GM13977 (cell line): ENCODE results near the gene SART3.
"Not testable (repeated sequence)": the region's sequence is repeated elsewhere in the genome, so short reads cannot be mapped to it uniquely, and the experiment has no call there.

Experiments used
- DNase-seq: peaks from one replicate; pipeline ENCODE4 v3.0.0; 2012; ENCODE audit warnings: low spot score
- CTCF ChIP-seq: IDR thresholded peaks from 2 replicates; pipeline ENCODE4 v1.5.1; 2012; ENCODE audit warnings: mild to moderate bottlenecking, control low read depth; ENCODE audit not compliant: insufficient read depth; ENCODE audit errors: extremely low read depth, missing control alignments
- in situ Hi-C: fragments of 300-500 bp; cut with MboI; formaldehyde crosslinking; loops from one replicate; pipeline ENCODE4 v1.12.0; 2022; ENCODE audit warnings: low sequenced_read_pairs, low pct_unique_long_range_greater_than_20kb, mixed read lengths, inconsistent platforms; ENCODE audit not compliant: unreplicated experiment

The SART3 gene

GRCh38 chr12:108578813-108579212 lies 17.8 kb upstream of the SART3 start:
- in situ Hi-C loops, result no loop called here
- no peak for DNase-seq
- TF ChIP-seq CTCF, result no peak

DNA sequence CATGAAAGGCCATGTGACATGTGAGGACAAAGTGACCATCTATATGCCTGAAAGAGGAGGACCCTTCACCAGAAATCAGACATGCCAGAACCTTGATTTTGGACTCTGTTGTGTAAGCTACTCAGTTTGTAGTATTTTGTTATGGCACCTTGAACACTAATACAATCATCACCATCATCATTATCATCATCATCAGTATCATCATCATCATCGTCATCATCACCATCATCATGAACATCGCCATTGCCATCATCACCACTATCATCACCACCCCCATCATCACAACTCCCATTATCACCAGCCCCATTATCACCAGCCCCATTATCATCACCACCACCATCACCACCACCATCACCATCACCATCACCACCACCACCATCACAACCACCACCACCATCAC lies 17.3 kb upstream of the SART3 start:
- TF ChIP-seq CTCF, result no peak
- DNase-seq, result no peak
- in situ Hi-C loops, result no loop called here

DNA sequence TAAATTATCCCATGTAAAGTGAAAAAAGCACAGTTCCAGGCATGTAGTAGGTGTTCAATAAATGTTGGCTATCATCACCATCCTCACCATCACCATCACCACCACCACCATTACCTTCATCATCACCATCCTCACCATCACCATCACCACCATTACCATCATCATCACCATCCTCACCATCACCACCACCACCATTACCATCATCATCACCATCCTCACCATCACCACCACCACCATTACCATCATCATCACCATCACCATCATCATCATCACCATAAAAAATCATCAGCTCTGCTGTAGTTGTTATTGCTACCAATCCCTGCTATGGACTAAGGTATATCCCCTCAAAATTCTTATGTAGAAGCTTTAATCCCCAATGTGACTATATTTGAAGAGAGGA lies 16.5 kb upstream of the SART3 start:
- in situ Hi-C loops, result no loop called here
- TF ChIP-seq CTCF, result no peak
- no peak for DNase-seq

- in situ Hi-C loops, result no loop called here
- no peak for DNase-seq
- TF ChIP-seq CTCF, result no peak
Observed at GRCh38 chr12:108576660-108577234, 15.8 kb upstream of the SART3 start.

DNA sequence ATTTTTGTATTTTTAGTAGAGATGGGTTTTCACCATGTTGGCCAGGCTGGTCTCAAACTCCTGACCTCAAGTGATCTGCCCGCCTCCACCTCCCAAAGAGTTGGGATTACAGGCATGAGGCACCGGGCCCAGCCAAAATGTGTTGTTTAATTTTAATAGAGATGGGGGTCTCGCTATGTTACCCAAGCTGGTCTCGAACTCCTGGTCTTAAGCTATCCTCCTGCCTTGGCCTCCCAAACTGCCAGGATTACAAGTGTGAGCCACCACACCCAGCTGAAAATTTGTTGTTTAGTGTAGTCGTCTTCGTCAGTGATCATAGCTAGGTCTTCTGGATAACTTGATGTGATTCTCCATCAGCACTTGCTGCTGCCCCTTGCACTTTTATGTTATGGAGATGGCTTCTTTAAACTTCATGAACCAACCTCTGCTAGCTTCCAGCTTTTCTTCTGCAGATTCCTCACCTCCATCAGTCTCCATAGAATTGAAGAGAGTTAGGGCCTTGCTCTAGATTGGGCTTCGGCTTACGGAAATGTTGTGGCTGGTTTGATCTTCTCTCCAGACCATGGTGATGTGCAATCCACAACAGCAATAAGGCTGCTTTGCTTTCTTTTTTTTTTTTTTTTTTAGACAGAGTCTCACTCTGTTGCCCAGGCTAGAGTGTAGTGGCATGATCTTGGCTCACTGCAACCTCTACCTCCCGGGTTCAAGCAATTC lies 14.4 kb upstream of the SART3 start:
- DNase-seq, result no peak
- no peak for TF ChIP-seq CTCF
- in situ Hi-C loops, result no loop called here

DNA sequence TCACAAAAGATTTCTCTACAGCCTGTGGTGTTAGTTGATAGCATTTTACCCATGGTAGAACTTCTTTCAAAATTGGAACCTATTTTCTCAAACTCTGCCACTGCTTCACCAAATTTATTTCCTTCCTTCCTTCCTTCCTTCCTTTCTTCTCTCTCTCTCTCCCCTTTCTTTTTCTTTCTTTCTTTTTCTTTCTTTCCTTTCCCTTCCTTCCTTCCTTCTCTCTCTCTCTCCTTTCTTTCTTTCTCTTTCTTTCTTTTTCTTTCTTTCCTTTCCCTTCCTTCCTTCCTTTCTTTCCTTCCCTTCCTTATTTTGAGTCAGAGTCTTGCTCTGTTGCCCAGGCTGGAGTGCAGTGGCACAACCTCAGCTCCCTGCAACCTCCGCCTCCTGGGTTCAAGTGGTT lies 13.3 kb upstream of the SART3 start:
- in situ Hi-C loops, DNase-seq: not testable (repeated sequence)

- peak; percentile 59 for DNase-seq
- no peak for TF ChIP-seq CTCF
- in situ Hi-C loops, result no loop called here
Observed at GRCh38 chr12:108573317-108573716, 12.3 kb upstream of the SART3 start.
